ENCODE results near the gene KDM6A.
"Not testable (repeated sequence)": the region's sequence is repeated elsewhere in the genome, so short reads cannot be mapped to it uniquely, and the experiment has no call there.

The KDM6A gene

DNA sequence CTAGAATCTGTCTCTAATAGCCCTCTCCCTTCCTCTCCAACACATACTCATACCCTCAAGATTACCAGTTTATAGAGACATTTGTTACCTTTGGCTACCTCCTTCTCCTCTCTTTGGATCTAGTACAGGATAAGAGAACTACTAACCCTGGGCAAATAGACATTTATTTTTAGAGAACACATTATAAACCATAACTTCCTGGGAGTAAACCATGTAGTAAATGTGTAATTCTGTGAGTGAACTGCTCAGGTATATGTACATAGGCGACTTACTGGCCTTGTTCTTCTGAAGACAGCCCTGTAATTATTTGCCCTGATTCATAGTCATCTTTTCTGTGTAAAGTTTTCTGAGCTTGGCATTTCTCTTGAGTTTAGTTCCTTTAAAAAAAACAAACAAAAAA lies 94.2 kb downstream of the KDM6A start:
- no peak for DNase-seq

DNA sequence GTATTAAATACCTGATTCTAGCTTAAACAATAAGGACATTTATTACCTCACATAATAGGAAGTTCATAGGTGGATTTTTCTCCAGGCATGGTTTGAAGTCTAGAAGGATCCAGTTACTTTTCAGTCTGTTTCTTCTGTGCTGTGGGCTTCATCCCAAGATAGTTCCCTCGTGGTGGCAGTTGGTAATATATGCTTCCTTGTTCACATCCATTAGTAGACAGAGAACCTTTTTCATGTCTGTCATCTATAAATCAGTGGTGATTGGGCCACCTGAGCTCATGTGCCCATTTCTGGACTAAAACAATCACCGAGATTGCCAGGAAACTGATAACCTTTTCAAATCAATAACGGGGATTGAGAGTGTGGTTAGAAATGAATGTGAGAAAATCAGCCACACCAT lies 97.7 kb downstream of the KDM6A start:
- no peak for DNase-seq

DNA sequence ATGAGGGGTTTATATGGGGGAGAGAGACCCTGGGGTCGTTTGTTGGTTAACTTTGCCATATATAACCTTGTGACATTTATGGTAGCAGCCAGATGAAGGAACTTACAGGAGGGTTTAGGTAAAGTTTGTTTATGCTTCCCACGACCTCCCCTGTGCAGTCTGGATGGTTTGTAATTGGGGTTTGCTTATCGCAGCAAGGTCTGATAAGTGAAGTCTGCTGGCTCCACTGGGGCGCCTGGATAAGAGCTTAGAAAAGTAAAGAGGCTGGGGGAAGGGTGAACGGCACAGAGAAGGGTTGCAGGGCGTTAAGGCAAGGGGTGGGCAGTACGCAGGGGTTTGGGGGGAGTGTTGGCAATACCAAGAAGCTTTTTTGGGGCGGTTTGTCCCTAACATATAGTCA lies 98.7 kb downstream of the KDM6A start:
- DNase-seq: no peak

DNA sequence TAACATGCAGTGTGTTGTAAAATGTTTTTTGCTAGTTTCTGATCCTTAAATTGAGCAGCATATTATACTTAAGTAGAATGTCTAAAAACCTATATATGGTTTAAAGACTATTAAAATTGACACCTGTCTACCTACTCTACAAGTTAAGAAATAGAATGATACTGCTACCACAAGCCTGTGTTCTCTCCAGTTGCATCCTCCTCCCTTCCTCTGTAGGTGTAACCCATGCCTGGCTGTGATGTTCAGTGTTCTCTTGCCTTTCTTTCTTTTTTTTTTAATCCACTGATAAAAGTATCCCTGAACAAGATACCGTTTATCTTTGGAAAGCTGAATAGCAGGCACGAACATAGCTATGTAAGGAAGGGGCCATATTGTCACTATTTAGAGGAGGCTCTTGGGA lies 99.1 kb downstream of the KDM6A start:
- no peak for DNase-seq

DNA sequence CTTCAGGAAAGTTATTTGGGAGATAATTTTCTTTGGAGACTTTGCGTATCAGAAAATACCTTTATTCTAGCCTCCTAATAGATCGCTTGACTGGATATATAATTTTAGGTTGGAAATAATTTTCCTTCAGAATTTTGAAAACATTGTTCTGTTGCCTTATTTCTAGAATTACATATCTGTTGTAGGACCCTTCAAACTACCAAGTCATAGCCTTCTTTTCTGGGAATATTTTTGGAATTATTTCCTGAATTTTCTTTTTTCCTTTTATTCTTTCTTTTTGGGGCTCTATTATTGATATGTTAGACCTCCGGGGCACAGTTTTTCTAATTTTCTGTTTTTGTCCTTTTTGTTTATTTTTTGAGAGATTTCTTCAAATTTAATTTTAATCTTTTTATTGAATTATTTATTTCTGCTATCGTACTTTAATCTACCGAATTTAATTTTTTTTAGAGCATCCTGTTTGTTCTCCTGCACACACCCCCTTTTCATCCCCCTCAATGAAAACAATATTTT lies 100.5 kb downstream of the KDM6A start:
- no peak for DNase-seq

DNA sequence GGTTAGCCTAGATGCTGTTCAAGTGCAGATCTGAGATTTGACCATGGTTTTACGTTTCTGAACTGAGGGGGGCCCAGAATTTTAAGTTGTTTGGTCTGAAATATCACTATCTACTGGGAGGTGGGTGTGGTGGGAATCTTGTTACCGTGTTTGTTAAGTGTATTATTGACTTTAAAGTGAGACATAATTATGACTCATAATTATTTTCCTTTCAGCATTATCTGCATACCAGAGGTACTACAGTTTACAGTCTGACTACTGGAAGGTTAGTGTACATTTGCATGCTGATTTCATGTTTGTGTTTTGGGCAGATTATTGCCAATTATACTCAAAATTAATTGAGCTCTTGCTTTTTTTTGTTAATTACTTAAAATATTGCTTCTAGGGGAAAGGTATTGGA lies 101.5 kb downstream of the KDM6A start:
- DNase-seq: no peak

DNA sequence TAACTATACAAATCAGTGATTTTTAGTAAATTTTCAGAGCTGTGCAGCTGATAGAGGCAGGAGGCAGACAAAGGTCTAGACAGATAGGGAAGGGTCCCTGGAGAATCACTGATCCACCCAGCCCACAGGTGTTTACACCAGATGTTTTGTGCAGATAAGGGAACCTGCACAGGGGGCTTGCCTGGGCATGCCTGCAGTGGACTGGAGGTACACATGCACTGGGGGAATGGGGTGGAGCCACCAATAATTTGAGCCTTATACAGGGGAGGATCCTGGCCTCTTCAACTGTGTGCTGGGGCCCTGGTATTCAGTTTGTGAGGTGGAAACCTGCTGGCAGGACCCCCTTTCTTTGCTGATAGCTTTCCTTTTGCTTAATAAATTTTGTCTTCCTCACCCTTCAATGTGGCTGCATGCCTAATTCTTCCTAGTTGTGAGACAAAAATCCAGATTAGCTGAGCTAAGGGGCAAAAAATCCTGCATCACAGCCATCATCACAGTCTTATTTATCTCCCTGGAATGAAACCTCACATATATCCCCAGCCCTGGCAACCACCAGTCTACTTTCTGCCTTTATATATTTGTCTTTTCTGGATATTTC lies 102.8 kb downstream of the KDM6A start:
- DNase-seq: no peak

DNA sequence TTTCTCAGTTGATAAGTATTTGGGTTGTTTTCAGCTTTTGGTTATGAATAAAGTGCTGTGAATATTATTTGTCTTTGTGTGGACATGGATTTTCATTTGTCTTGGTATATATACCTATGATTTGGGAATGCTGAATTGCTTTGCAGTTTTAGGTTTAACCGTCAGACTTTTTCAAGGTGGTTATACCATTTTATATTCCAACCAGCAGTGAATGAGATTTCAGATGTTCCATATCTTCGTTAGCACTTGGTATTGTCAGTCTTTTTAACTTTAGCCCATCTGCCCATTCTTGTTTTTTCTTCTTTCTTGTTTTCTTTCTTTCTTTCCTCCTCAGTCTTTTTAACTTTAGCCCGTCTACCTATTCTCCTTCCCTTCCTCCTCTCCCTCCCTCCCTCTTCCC lies 106.0 kb downstream of the KDM6A start:
- DNase-seq: no peak

DNA sequence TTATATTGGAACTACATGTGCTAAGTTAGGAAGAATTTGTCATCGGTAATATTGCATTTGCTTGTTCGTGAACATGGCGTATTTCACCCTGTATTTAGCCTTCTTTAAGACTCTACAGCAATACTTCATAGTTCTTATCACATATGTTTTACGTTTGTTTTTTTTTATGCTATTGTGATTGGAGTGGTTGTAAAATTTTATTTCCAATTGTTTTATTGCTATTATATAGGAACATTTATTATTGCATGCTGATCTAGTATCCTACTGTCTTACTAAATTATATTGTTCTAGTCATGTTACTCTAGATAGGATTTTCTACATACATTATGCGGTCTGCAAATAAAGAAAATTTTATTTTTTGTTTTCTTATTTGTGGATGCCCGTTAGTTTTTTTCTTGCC lies 107.4 kb downstream of the KDM6A start:
- DNase-seq: no peak

DNA sequence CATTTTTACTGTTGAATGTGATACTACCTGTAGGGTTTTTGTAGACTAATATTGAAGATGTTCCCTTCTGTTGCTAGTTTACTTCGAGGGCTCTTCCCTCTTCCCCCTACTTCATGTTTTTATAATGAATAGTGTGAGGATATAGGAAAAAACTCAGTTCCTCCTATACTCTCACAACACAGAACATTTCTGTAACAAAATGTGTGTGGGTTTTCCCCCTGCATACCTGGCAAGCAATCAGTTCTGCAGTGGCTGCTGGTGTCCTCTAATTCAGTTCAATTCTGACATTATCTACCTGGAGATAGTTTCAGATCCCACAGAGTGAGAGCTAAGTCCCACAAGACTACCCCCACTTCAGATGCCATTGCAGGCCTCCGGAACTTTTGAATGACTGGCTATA lies 107.9 kb downstream of the KDM6A start:
- DNase-seq: no peak

DNA sequence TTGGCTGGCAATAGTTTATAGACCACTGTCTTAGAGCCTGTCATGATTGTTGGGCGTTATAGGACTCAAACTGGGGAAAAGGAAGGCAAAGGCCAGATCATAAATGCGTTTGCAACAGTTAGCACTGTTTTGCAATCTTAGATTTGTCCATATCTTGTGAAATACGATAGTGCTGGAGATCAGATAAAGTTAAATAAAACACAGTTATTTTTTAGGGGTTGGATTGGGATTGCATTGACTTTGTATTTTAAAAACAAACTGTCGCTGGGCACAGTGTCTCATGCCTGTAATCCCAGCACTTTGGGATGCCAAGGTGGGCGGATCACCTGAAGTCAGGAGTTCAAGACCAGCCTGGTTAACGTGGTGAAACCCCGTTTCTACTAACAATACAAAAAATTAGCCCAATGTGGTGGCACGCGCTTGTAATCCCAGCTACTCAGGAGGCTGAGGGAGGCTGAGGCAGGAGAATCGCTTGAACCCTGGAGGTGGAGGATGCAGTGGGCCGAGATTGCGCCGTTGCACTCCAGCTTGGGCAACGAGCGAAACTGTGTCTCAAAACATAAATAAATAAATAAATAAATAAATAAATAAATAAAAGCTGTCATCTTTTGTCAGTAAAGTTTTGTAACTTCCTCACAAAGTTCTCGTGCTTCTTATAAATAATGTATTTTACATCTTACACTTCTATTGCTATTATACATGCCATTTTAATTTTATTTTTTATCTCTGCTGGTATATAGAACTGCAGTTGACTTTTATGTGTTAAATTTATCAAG lies 117.2 kb downstream of the KDM6A start:
- DNase-seq: no peak

DNA sequence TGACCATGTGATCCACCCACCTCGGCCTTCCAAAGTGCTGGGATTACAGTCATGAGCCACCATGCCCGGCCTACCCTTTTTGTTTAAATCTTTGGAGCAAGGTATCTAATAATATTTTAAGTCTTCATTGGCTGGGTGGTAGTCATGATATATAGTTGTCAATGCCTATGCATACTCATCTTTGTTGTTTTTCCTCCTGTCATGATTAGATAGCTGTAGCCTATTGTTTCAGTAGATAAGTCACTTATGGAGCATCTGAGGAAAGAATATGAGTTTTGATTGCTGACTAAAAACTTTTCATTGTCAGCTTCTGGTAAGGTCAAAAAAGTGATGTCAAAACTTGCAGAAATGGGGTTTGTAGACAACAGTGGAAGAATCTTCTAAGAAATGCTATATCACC lies 119.8 kb downstream of the KDM6A start:
- no peak for DNase-seq

DNA sequence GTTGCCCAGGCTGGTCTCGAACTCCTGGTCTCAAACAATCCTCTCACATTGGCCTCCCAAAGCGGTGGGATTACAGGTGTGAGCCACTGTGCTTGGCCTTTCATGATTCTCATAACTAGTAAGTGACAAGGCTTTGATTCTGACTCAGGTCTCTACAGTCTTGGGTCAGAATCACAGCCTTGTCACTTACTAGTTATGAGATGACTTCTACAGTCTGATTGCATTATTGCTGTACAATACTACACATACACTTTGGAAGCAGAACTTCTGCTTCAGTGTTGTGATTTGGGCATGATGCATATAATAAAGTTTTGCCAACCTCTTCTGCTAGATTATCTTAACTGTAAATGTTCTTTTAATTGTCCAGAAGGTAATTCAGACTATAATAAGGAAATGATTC lies 123.3 kb downstream of the KDM6A start:
- DNase-seq: no peak

DNA sequence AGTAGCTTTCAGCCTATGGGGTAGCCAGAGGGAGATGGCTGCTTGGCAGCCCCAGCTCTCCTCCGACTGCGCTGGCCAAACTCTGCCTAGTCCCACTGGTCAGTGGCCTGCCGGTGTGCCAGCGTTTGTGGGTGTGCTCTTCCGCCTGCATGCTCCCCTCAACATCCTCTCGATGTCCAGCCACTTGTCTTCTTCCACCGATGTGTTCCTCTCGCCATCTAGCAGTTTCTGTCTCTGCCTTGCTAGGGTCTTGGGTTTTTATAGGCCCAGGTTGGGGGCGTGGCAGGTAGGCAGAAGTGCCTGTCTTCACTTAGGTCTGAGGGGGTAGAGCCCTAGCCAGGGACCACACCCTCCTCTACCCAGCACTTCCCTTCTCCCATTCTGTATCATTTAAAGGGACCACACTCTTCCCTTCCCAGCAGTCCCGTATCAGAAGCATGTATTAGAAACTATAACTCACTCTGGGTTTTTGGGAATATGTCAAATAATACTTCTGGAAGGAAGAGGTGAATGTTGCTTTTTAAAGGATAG lies 124.4 kb downstream of the KDM6A start:
- no peak for DNase-seq

DNA sequence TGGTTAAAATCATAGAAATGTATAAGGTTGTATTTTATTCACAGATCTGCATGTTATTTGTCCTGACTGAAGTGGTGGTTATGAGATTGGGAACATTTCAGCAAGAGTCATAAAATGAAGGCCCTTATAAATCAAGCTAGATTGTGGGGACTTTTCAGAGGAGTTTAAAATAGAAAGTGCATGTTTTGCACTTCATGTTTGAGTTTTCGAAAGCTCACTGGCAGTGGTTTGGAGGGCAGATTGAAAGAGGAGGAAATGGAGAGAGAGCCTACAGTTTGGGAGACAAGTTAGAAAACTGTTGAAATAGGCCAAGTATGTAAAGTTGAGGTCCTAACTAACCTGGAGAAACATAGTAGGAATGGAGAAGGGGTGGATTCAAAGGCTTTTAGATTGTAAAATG lies 124.9 kb downstream of the KDM6A start:
- DNase-seq: no peak

DNA sequence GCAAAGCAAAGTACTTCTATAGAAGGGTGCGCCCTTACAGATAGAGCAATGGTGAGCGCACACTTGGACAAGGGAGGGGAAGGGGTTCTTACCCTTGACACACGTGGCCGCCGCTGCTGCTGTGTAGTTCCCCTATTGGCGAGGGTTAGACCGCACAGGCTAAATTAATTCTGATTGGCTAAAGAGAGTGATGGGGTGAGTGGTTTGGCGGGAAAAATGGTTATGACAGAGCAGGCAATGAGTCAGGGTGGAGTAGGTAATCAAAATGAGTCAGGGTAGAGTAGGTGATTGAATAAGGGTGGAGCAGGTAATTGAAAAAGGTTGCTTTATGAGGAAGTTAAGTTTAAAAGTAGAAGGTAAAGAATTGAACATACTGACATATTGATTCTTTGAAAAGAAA lies 126.2 kb downstream of the KDM6A start:
- not testable (repeated sequence) for DNase-seq

DNA sequence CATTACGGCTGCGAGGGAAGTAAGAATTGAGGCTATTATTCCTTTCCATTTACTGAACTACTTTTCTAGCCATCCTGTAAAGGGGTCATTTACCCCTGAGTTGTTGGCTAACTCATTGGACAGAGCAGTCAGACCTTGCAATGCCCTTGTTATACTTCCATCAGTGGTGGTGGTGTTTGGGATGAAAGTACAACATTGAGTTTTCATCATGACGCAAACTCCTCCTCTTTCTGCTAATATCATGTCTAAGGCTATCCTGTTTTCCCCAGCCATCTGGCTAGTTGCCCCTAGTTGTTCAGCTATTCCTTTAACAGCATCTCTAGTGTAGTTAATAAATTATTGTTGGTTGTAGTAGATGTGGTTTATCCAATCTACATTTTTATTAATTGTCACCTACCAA lies 126.9 kb downstream of the KDM6A start:
- not testable (repeated sequence) for DNase-seq

DNA sequence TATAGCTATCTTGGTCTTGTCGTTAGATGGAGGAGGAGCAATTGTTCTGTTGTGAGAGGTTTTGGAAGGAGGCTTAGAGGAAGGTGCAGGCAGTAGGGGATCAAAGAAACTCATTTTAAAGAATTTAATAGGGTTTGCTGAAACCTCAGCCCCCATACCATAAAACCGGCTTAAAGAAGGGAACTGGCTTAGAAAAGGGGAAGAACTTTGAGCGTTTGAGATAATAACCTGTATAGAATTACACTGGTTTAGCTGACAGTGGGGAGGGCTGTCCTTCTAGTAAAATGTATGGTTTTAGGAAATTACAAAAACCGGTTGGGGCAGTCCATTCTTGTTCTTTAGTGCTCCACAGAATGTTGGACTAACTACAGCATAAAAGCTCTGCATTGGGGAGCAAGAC lies 128.1 kb downstream of the KDM6A start:
- DNase-seq: no peak

DNA sequence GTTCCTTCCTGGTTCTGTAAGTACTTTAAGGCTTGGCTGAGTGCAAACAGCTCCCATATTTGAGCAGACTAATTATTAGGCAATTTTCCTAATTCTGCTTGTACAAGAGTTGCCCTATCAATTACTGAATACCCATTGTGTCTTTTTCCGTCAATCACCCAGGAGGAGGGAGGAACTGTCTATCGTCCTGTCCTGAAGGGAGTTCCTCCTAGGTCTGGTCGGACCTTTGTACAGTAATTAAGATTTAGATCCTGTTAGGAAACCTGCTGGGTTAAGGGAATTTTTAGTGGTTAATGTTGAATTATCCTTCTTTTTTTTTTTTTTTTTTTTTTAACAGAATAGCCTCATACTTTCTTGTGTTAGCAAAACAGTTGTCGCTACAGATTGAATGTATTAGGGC lies 130.1 kb downstream of the KDM6A start:
- no peak for DNase-seq

DNA sequence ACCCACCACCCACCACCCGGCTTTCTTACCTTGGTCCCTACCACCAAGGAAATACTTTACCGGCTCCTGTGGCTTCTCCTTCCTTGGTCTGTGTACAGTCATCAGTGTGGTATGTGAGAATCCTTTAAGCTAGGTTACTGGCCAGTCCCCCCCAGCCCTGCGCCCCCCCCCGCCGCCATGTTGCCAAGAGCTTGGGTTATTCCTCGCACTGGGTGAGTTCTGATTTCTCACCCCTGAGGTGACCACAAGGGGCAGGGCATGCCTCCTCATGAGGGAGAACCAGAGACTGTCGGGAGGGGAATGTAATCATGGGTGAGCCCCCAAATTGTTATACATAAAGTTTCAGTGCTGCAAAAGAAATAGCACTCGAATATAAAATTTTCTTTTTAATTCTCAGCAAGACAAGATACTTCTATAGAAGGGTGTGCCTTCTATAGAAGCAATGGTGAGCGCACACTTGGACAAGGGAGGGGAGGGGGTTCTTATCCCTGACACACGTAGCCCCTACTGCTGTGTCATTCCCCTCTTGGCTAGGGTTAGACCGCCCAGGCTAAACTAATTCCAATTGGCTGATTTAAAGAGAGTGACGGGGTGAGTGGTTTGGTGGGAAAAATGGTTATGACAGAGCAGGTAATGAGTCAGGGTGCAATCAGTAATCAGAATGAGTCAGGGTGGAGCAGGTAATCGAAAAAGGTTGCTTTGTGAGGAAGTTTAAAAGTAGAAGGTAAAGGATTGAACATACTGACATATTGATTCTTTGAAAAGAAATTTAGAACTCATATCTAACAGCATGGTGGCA lies 133.2 kb downstream of the KDM6A start:
- no peak for DNase-seq

DNA sequence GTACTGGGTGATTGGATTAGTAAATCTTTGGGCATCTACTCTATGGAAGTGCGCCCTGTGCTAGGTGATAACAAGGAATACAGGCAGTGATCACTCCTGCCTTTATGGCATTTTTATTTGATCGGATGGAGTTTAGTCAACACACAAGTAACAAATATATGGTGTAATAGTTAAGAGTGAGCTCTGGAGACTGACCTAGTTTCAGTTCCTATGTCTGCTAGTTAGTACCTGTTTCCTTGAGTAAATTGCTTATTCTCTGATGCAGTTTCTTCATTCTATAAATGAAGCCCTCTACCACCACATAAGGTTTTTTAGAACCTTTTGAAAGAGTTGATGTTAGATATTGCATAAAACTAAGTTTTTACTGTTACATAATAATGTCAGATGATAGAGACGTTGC lies 134.6 kb downstream of the KDM6A start:
- no peak for DNase-seq

DNA sequence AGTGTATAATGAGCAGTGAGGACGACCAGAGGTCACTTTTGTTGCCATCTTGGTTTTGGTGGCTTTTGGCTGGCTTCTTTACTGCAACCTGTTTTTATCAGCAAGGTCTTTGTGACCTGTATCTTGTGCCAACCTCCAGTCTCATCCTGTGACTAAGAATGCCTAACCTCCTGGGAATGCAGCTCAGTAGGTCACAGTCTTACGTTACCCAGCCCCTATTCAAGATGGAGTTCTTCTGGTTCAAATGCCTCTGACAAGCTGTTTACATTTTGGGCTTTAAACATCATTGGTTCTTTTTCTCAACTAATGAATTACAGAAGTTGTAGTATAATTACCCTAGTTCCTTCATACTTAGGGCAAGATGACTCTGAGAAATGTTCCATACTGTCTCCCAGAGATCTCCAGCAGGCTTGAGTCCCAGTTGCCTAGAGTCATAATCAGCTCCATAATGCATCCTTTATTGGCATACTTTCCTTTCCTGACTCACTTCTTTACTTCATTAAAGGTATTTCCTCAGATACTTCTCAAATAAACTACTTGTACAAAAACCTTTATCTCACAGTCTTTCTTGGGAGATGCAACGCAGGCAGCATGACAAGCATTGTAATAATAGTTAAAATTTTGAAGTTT lies 136.5 kb downstream of the KDM6A start:
- DNase-seq: no peak

DNA sequence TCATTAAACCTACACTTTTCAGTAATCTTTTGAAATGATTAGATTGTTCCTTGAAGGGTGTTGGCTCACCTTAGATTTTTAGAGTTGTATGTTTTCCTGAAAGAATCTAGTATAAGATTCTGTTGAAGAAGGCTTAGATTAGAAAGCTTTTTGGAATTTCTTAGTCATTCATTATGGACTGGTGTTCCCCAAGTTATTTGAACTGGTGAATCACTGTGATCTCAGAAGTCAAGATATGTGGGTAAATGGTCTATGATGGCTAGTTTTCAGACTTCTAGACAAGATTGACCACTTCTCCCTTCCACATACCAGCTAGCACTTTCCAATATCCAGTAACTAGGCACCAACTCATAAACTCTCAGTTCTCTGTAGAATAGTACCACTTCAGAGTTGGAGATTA lies 138.1 kb downstream of the KDM6A start:
- no peak for DNase-seq
